HCT116 (cell line): ENCODE data around the gene TRIB2. TPM values are rescaled to one million over a fixed set of nuclear protein-coding genes. Genes with fewer than 3 reads are reported as not detected.

Experiments used
- ATAC-seq: fragments of 200-7000 bp; cut with Tn5 transposase; 2 replicates; pipeline ENCODE4 v1.9.1; 2020; ENCODE audit warnings: mild to moderate bottlenecking, moderate library complexity
- BruUV-seq: library from RNA; stranded (reverse); fragments of 400-500 nt; replicated peaks from 2 replicates; lab custom pipeline; 2021; lab: Mats Ljungman, UMichigan
- CTCF ChIA-PET: fragments of 300-600 bp; sonication (Branson Sonifier 250); formaldehyde crosslinking; loops from one replicate; lab custom pipeline; 2021; ENCODE audit warnings: antibody characterized with exemption; lab: Charles Lee
- POLR2A ChIA-PET: fragments of 300-600, 350-600 bp; sonication (Branson Sonifier 250); formaldehyde crosslinking; loops from one replicate; lab custom pipeline; 2021; ENCODE audit warnings: antibody characterized with exemption; lab: Charles Lee
- RAD21 ChIA-PET, 2 experiments: fragments of 300-600 bp; sonication (Branson Sonifier 250); formaldehyde crosslinking; loops; one replicate each; lab custom pipeline; 2023; ENCODE audit warnings: low total read pairs in 2 of 2; ENCODE audit not compliant: uncharacterized antibody in 2 of 2, unreplicated experiment in 2 of 2, low non-redundant PET in 1 of 2; lab: Charles Lee
- DNase-seq: peaks from one replicate; pipeline ENCODE4 v3.0.0-alpha.2; 2010; ENCODE audit warnings: low read depth, low spot score
- H2AFZ ChIP-seq: fragments of 200-600 bp; shearing (Covaris generic), sonication (generic); 2 replicates; pipeline ENCODE4 v1.6.1; 2017; ENCODE audit warnings: low read depth, mixed run types, mixed read lengths, antibody characterized with exemption, low read length; ENCODE audit not compliant: poor library complexity, severe bottlenecking
- H3K27ac ChIP-seq: 2 replicates; pipeline ENCODE4 v1.5.1; 2012; ENCODE audit warnings: low read depth, low read length
- H3K27me3 ChIP-seq: fragments of 200-600 bp; sonication (generic); 2 replicates; pipeline ENCODE4 v1.6.1; 2016; ENCODE audit warnings: mixed run types, low read length, mixed read lengths; ENCODE audit not compliant: insufficient read depth
- H3K36me3 ChIP-seq, 2 experiments: fragments of 200-500 bp in 1 of 2; fragments of 200-600 bp in 1 of 2; sonication (Bioruptor generic) in 1 of 2; sonication (generic) in 1 of 2; 2 replicates each; pipeline versions ENCODE4 v1.5.1 to v1.6.1; 2014 to 2016; ENCODE audit warnings: low read length in 2 of 2, inconsistent platforms in 1 of 2, mixed read lengths in 1 of 2, mixed run types in 1 of 2; ENCODE audit not compliant: insufficient read depth in 2 of 2, control insufficient read depth in 1 of 2
- H3K4me1 ChIP-seq, 2 experiments: fragments of 200-600 bp in 1 of 2; sonication (generic) in 1 of 2; 2 replicates each; pipeline versions ENCODE4 v1.5.1 to v1.6.1; 2012 to 2017; ENCODE audit warnings: low read length in 2 of 2, inconsistent platforms in 1 of 2, mild to moderate bottlenecking in 1 of 2, mixed read lengths in 1 of 2, mixed run types in 1 of 2, moderate library complexity in 1 of 2; ENCODE audit not compliant: insufficient read depth in 2 of 2, control insufficient read depth in 1 of 2
- H3K4me2 ChIP-seq: fragments of 200-600 bp; sonication (generic); 2 replicates; pipeline ENCODE4 v1.6.1; 2017; ENCODE audit warnings: mixed run types, low read length, mixed read lengths
- H3K4me3 ChIP-seq, 2 experiments: fragments of 200-600 bp in 1 of 2; sonication (generic) in 1 of 2; replicated peaks in 1 of 2; 2 replicates each; pipeline ENCODE4 v1.5.1; 2011 to 2016; ENCODE audit warnings: low read length in 2 of 2, control low read depth in 1 of 2, low read depth in 1 of 2, mild to moderate bottlenecking in 1 of 2, mixed read lengths in 1 of 2, mixed run types in 1 of 2
- H3K79me2 ChIP-seq: fragments of 200-600 bp; sonication (generic); 2 replicates; pipeline ENCODE4 v1.6.1; 2017; ENCODE audit warnings: mild to moderate bottlenecking, mixed run types, low read length, moderate library complexity, mixed read lengths; ENCODE audit not compliant: insufficient read depth
- H3K9ac ChIP-seq: fragments of 200-600 bp; sonication (generic); 2 replicates; pipeline ENCODE4 v1.6.1; 2016; ENCODE audit warnings: low read length, mixed read lengths
- H3K9me2 ChIP-seq: fragments of 200-600 bp; sonication (generic), shearing (Covaris generic); 2 replicates; pipeline ENCODE4 v1.6.1; 2017; ENCODE audit warnings: mixed run types, mild to moderate bottlenecking, moderate library complexity; ENCODE audit not compliant: insufficient read depth
- H3K9me3 ChIP-seq, 2 experiments: fragments of 200-500 bp in 1 of 2; fragments of 200-600 bp in 1 of 2; sonication (Bioruptor generic) in 1 of 2; sonication (generic) in 1 of 2; 2 replicates each; pipeline ENCODE4 v1.6.1; 2014 to 2017; ENCODE audit warnings: low read length in 2 of 2, mixed read lengths in 2 of 2, inconsistent platforms in 1 of 2, low read depth in 1 of 2, mild to moderate bottlenecking in 1 of 2, mixed run types in 1 of 2, moderate library complexity in 1 of 2; ENCODE audit not compliant: control insufficient read depth in 1 of 2, insufficient read depth in 1 of 2
- H4K20me1 ChIP-seq: fragments of 200-600 bp; sonication (generic), shearing (Covaris generic); 2 replicates; pipeline ENCODE4 v1.6.1; 2017; ENCODE audit warnings: mixed run types, mild to moderate bottlenecking, moderate library complexity; ENCODE audit not compliant: insufficient read depth
- ATF3 ChIP-seq: IDR thresholded peaks from 2 replicates; pipeline ENCODE4 v1.6.1; 2012
- CBX3 ChIP-seq: IDR thresholded peaks from 2 replicates; pipeline ENCODE4 v1.6.1; 2012; ENCODE audit warnings: low read depth
- CEBPB ChIP-seq: IDR thresholded peaks from 2 replicates; pipeline ENCODE4 v1.6.1; 2012; ENCODE audit warnings: low read depth
- CTCF ChIP-seq, 3 experiments: fragments of 200-600 bp in 1 of 3; sonication (generic) in 1 of 3; IDR thresholded peaks in 2 of 3; conservative IDR thresholded peaks in 1 of 3; 2 replicates each; pipeline ENCODE4 v1.5.1; 2012 to 2017; ENCODE audit warnings: low read depth in 2 of 3, low read length in 2 of 3, antibody characterized with exemption in 1 of 3, borderline replicate concordance in 1 of 3, control low read depth in 1 of 3, mild to moderate bottlenecking in 1 of 3, mixed read lengths in 1 of 3, mixed run types in 1 of 3, moderate library complexity in 1 of 3; ENCODE audit not compliant: insufficient read depth in 1 of 3
- ELF1 ChIP-seq: IDR thresholded peaks from 2 replicates; pipeline ENCODE4 v1.6.1; 2012; ENCODE audit warnings: low read depth, borderline replicate concordance
- EZH2phosphoT487 ChIP-seq: fragments of 200-600 bp; IDR thresholded peaks from 2 replicates; pipeline ENCODE4 v1.6.1; 2018; ENCODE audit warnings: antibody characterized with exemption, borderline replicate concordance
- FOSL1 ChIP-seq: IDR thresholded peaks from 2 replicates; pipeline ENCODE4 v1.6.1; 2012; ENCODE audit warnings: low read depth
- JUND ChIP-seq: IDR thresholded peaks from 2 replicates; pipeline ENCODE4 v1.6.1; 2012
- MAX ChIP-seq: IDR thresholded peaks from 2 replicates; pipeline ENCODE4 v1.6.1; 2012
- POLR2A ChIP-seq: IDR thresholded peaks from 2 replicates; pipeline ENCODE4 v1.7.0; 2011; ENCODE audit warnings: borderline replicate concordance; ENCODE audit not compliant: insufficient read depth, insufficient read length; ENCODE audit errors: extremely low read depth
- POLR2AphosphoS5 ChIP-seq: IDR thresholded peaks from 2 replicates; pipeline ENCODE4 v1.6.1; 2011; ENCODE audit warnings: mild to moderate bottlenecking, low read depth, low read length, moderate library complexity
- REST ChIP-seq: IDR thresholded peaks from 2 replicates; pipeline ENCODE4 v1.6.1; 2012; ENCODE audit warnings: low read depth
- SIN3A ChIP-seq: IDR thresholded peaks from 2 replicates; pipeline ENCODE4 v1.6.1; 2012; ENCODE audit warnings: low read depth
- SP1 ChIP-seq: IDR thresholded peaks from 2 replicates; pipeline ENCODE4 v1.6.1; 2012; ENCODE audit warnings: low read depth
- SRF ChIP-seq: IDR thresholded peaks from 2 replicates; pipeline ENCODE4 v1.6.1; 2012; ENCODE audit warnings: low read depth
- TCF7L2 ChIP-seq: IDR thresholded peaks from 2 replicates; pipeline ENCODE4 v1.7.0; 2011; ENCODE audit warnings: borderline replicate concordance, inconsistent platforms; ENCODE audit not compliant: insufficient read depth, insufficient read length; ENCODE audit errors: extremely low read depth
- YY1 ChIP-seq: IDR thresholded peaks from 2 replicates; pipeline ENCODE4 v1.6.1; 2011; ENCODE audit warnings: low read length, low read depth, moderate library complexity, mild to moderate bottlenecking; ENCODE audit not compliant: insufficient replicate concordance; ENCODE audit errors: extremely low read depth
- ZFX ChIP-seq: fragments of 450-650 bp; IDR thresholded peaks from 2 replicates; pipeline ENCODE4 v1.6.1; 2017
- intact Hi-C: fragments of 100-400 bp; cut with micrococcal nuclease; formaldehyde crosslinking; loops from 2 replicates; pipeline ENCODE4 v1.10.0; 2022
- total RNA-seq: library from RNA; stranded (reverse); gene quantifications from one replicate; pipeline ENCODE4 v1.2.1, GENCODE V29; 2021; ENCODE audit not compliant: unreplicated experiment

The TRIB2 gene
- total RNA-seq, 1 experiment from 2014 or later, result 12.4 TPM

GRCh38 chr2:12719400-12720277 is 2.9 kb downstream of the TRIB2 start:
- ChIA-PET POLR2A (no interaction called here), RAD21 (no interaction called here), CTCF (no interaction called here)
- no peak overlapping the region for H3K4me2 ChIP-seq
- H3K9me2 ChIP-seq, result no peaks in the 10 kb centered on the region
- no peak overlapping the region for H3K4me3 ChIP-seq
- H3K27ac ChIP-seq, result no peak overlapping the region
- intact Hi-C loops, result loop anchor here (5.0 to 10.0 kb wide), 4 partner anchors 213 to 545 kb away; no protein-coding TSS in a partner anchor
- ATAC-seq, result no peak
- TF ChIP-seq CTCF (IDR thresholded peaks at IDR 0.05 in 2 of 3, conservative IDR thresholded peaks at IDR 0.05 in 1 of 3; ENCODE audit: borderline replicate concordance in 1 of 3, insufficient read depth in 1 of 3, low read depth in 2 of 3, low read length in 2 of 3) (no peak), ZFX (no peak), YY1 (no peak), EZH2phosphoT487 (no peak), POLR2AphosphoS5 (no peak), POLR2A (no peak), CBX3 (no peak), CEBPB (no peak; the same call in 1 of the 2 replicates), FOSL1 (no peak), REST (no peak), SIN3A (no peak), JUND (no peak), MAX (no peak), TCF7L2 (no peak), ATF3 (no peak), ELF1 (no peak), SP1 (no peak), SRF (no peak)
- no peak for DNase-seq
- no peaks in the 10 kb centered on the region for H3K79me2 ChIP-seq
- H3K36me3 ChIP-seq, result no peaks in the 10 kb centered on the region
- no peak overlapping the region for H3K9ac ChIP-seq
- no peaks in the 10 kb centered on the region for H4K20me1 ChIP-seq
- H2AFZ ChIP-seq, result no peak overlapping the region
- no peaks in the 10 kb centered on the region for H3K27me3 ChIP-seq
- no peaks in the 10 kb centered on the region for H3K9me3 ChIP-seq
- TSS peak; percentile 4 for BruUV-seq
- peaks cover 11 to 23% of the 10 kb centered on the region in 2 experiments for H3K4me1 ChIP-seq
